Bronchial epithelial cell (primary cell): ENCODE results near the gene NACAD. TPM values are rescaled to one million over a fixed set of nuclear protein-coding genes. Genes with fewer than 3 reads are reported as not detected.

Source experiments
- DNase-seq: peaks from one replicate; pipeline ENCODE4 v3.0.0-alpha.2; 2010; ENCODE audit warnings: low read depth
- FAIRE-seq: peaks from 2 replicates; lab custom pipeline; 2011; peaks lifted over from hg19 to GRCh38; lab: Jason Lieb, UNC
- H3K27me3 ChIP-seq: 2 replicates; pipeline ENCODE4 v1.5.1; 2011; ENCODE audit warnings: low read length; ENCODE audit not compliant: control insufficient read depth, insufficient read depth
- H3K36me3 ChIP-seq: 2 replicates; pipeline ENCODE4 v1.5.1; 2011; ENCODE audit warnings: low read length; ENCODE audit not compliant: control insufficient read depth, insufficient read depth
- H3K4me3 ChIP-seq: 2 replicates; pipeline ENCODE4 v1.5.1; 2011; ENCODE audit warnings: mild to moderate bottlenecking, low read depth, low read length, control low read depth
- CTCF ChIP-seq: IDR thresholded peaks from 2 replicates; pipeline ENCODE4 v1.5.1; 2011; ENCODE audit warnings: mild to moderate bottlenecking, moderate library complexity, low read length, control low read depth, inconsistent platforms; ENCODE audit not compliant: insufficient read depth, severe bottlenecking
- total RNA-seq: library from RNA; depleted of rRNA; stranded (reverse); fragments of >200 nt; gene quantifications from 2 replicates; pipeline ENCODE4 v1.2.1, GENCODE V29; 2014

The NACAD gene
- total RNA-seq, 1 donor from 2014 or later = under 0.01 TPM

GRCh38 chr7:45125193-45125904 lies 36.6 kb upstream of the NACAD start:
- DNase-seq (no peak), FAIRE-seq (no peak)
- no peaks in the 10 kb centered on the region for H3K27me3 ChIP-seq
- H3K36me3 ChIP-seq = no peaks in the 10 kb centered on the region
- no peak overlapping the region for H3K4me3 ChIP-seq
- no peak for TF ChIP-seq CTCF

- no peak for DNase-seq
- peak; percentile 60 for FAIRE-seq
- no peaks in the 10 kb centered on the region for H3K27me3 ChIP-seq
- no peak overlapping the region for H3K4me3 ChIP-seq
- no peak for TF ChIP-seq CTCF
- H3K36me3 ChIP-seq = no peaks in the 10 kb centered on the region
These were observed 35.3 kb upstream of the NACAD start for GRCh38 chr7:45123913-45124710.

- H3K4me3 ChIP-seq = no peak overlapping the region
- no peak for FAIRE-seq
- H3K36me3 ChIP-seq = no peaks in the 10 kb centered on the region
- no peak for DNase-seq
- H3K27me3 ChIP-seq = no peaks in the 10 kb centered on the region
- no peak for TF ChIP-seq CTCF
These were observed 34.4 kb upstream of the NACAD start for GRCh38 chr7:45122975-45123860.

- no peak for DNase-seq
- no peak for FAIRE-seq
- H3K36me3 ChIP-seq = no peaks in the 10 kb centered on the region
- H3K4me3 ChIP-seq = no peak overlapping the region
- no peaks in the 10 kb centered on the region for H3K27me3 ChIP-seq
- TF ChIP-seq CTCF = no peak
These were observed 30.8 kb upstream of the NACAD start for GRCh38 chr7:45119550-45119949.

- Histone ChIP-seq H3K36me3 (no peaks in the 10 kb centered on the region), H3K4me3 (no peak overlapping the region), H3K27me3 (no peaks in the 10 kb centered on the region)
- peak; percentile 75 for FAIRE-seq
- no peak for DNase-seq
- TF ChIP-seq CTCF = no peak
These were observed 30.1 kb upstream of the NACAD start for GRCh38 chr7:45118889-45119331.
